WTC11 (cell line): ENCODE data around the gene BORCS6.

Source experiments
- CTCF ChIP-seq: fragments of 200-600 bp; IDR thresholded peaks from 2 replicates; pipeline ENCODE4 v1.8.0; 2022; ENCODE audit warnings: antibody characterized with exemption
- TF ChIP-seq, protein P1 (sequence below): sonication (generic); formaldehyde crosslinking; IDR thresholded peaks from 2 replicates; pipeline ENCODE4 v1.8.0; 2023; ENCODE audit warnings: missing genetic modification reagents

- TF ChIP-seq, protein P1, sequence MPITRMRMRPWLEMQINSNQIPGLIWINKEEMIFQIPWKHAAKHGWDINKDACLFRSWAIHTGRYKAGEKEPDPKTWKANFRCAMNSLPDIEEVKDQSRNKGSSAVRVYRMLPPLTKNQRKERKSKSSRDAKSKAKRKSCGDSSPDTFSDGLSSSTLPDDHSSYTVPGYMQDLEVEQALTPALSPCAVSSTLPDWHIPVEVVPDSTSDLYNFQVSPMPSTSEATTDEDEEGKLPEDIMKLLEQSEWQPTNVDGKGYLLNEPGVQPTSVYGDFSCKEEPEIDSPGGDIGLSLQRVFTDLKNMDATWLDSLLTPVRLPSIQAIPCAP (CRISPR knock-in tag): no peak
- no peak for TF ChIP-seq CTCF
These were observed 29.2 kb downstream of the BORCS6 start for GRCh38 chr17:8160741-8161221.
